NCI-H2081 (cell line): ENCODE measurements around the gene AJM1.
"Not testable (repeated sequence)": the region's sequence is repeated elsewhere in the genome, so short reads cannot be mapped to it uniquely, and the experiment has no call there.

Source experiments
- DNase-seq, 2 experiments: peaks; one replicate each; lab custom pipeline; 2025; lab: John Stamatoyannopoulos, UW

Gene AJM1

GRCh38 chr9:136869611-136870010, 27.3 kb downstream of the AJM1 start:
- DNase-seq = not testable (repeated sequence)

- DNase-seq = no peak
Measured at GRCh38 chr9:136875155-136875554, 32.9 kb downstream of the AJM1 start.

GRCh38 chr9:136876476-136876875, 34.2 kb downstream of the AJM1 start:
- DNase-seq = no peak

- no peak for DNase-seq
Measured at GRCh38 chr9:136880651-136881050, 38.4 kb downstream of the AJM1 start.

GRCh38 chr9:136881691-136882108, 39.4 kb downstream of the AJM1 start:
- no peak for DNase-seq

GRCh38 chr9:136882109-136882946, 40.0 kb downstream of the AJM1 start:
- no peak for DNase-seq

GRCh38 chr9:136882947-136883283, 40.6 kb downstream of the AJM1 start:
- not testable (repeated sequence) for DNase-seq

GRCh38 chr9:136883670-136884069, 41.4 kb downstream of the AJM1 start:
- DNase-seq = not testable (repeated sequence)

GRCh38 chr9:136885950-136886578, 43.8 kb downstream of the AJM1 start, which contains the start of gene TRAF2:
Gene TRAF2, plus strand, starts transcription at chr9:136886516. Its CDS starts 12,225 bp downstream, at chr9:136898741.
- DNase-seq = peak; percentile 97 to 99

- peak; percentile 3 to 50 for DNase-seq
Measured at GRCh38 chr9:136886610-136887597, 44.6 kb downstream of the AJM1 start.

- no peak for DNase-seq
Measured at GRCh38 chr9:136888454-136888853, 46.2 kb downstream of the AJM1 start.

GRCh38 chr9:136889858-136890257, 47.6 kb downstream of the AJM1 start:
- no peak for DNase-seq

GRCh38 chr9:136890661-136891060, 48.4 kb downstream of the AJM1 start:
- no peak for DNase-seq
